ENCODE results near the gene SCARB1. TPM values are rescaled to one million over a fixed set of nuclear protein-coding genes. Genes with fewer than 3 reads are reported as not detected.

The SCARB1 gene
- total and polyA plus RNA-seq, 2 donors, result 3.2 to 16.7 TPM

GRCh38 chr12:124800506-124800905 lies 63.2 kb downstream of the SCARB1 start:
- Histone ChIP-seq H3K4me3 (ENCODE audit: low read length in 2 of 2) (no peak overlapping the region), H3K4me1 (ENCODE audit: control insufficient read depth in 2 of 2, insufficient read depth in 2 of 2, low read length in 2 of 2) (peaks cover 3 to 22% of the 10 kb centered on the region in 2 donors), H3K27me3 (ENCODE audit: control insufficient read depth in 2 of 2, insufficient read depth in 1 of 2, low read length in 1 of 2) (no peaks in the 10 kb centered on the region), H3K27ac (ENCODE audit: low read depth in 1 of 2, low read length in 1 of 2) (no peak overlapping the region), H3K36me3 (ENCODE audit: control insufficient read depth in 2 of 2, insufficient read depth in 2 of 2, low read length in 1 of 2) (peaks cover 0 to 12% of the 10 kb centered on the region in 2 donors), H3K9me3 (ENCODE audit: control insufficient read depth in 2 of 2, insufficient read depth in 1 of 2, low read length in 1 of 2) (peaks cover 0 to 5% of the 10 kb centered on the region in 2 donors)
- DNase-seq (ENCODE audit: low read depth in 6 of 9, low spot score in 9 of 9), result no peak
- WGBS, result 98% methylated on average over 12 of the region's 12 CpGs

GRCh38 chr12:124797321-124797720 lies 66.3 kb downstream of the SCARB1 start:
- Histone ChIP-seq H3K36me3 (ENCODE audit: control insufficient read depth in 2 of 2, insufficient read depth in 2 of 2, low read length in 1 of 2) (no peaks in the 10 kb centered on the region), H3K27me3 (ENCODE audit: control insufficient read depth in 2 of 2, insufficient read depth in 1 of 2, low read length in 1 of 2) (no peaks in the 10 kb centered on the region), H3K9me3 (ENCODE audit: control insufficient read depth in 2 of 2, insufficient read depth in 1 of 2, low read length in 1 of 2) (no peaks in the 10 kb centered on the region), H3K27ac (ENCODE audit: low read depth in 1 of 2, low read length in 1 of 2) (peak overlapping the region in 1 of 2 donors; percentile 47), H3K4me3 (ENCODE audit: low read length in 2 of 2) (no peak overlapping the region), H3K4me1 (ENCODE audit: control insufficient read depth in 2 of 2, insufficient read depth in 2 of 2, low read length in 2 of 2) (peaks cover 3 to 22% of the 10 kb centered on the region in 2 donors)
- WGBS, result 63% methylated on average over 13 of the region's 13 CpGs
- DNase-seq (ENCODE audit: low read depth in 6 of 9, low spot score in 9 of 9), result no peak

GRCh38 chr12:124796303-124796960 lies 67.2 kb downstream of the SCARB1 start:
- peaks cover 3 to 22% of the 10 kb centered on the region in 2 donors for H3K4me1 ChIP-seq (ENCODE audit: control insufficient read depth in 2 of 2, insufficient read depth in 2 of 2, low read length in 2 of 2)
- peak in 1 of 9 donors; percentile 24 for DNase-seq (ENCODE audit: low read depth in 6 of 9, low spot score in 9 of 9)
- no peaks in the 10 kb centered on the region for H3K27me3 ChIP-seq (ENCODE audit: control insufficient read depth in 2 of 2, insufficient read depth in 1 of 2, low read length in 1 of 2)
- H3K36me3 ChIP-seq (ENCODE audit: control insufficient read depth in 2 of 2, insufficient read depth in 2 of 2, low read length in 1 of 2), result no peaks in the 10 kb centered on the region
- H3K4me3 ChIP-seq (ENCODE audit: low read length in 2 of 2), result no peak overlapping the region
- H3K9me3 ChIP-seq (ENCODE audit: control insufficient read depth in 2 of 2, insufficient read depth in 1 of 2, low read length in 1 of 2), result no peaks in the 10 kb centered on the region
- 71% methylated on average over 14 of the region's 14 CpGs for WGBS
- peak overlapping the region in 1 of 2 donors; percentile 36 for H3K27ac ChIP-seq (ENCODE audit: low read depth in 1 of 2, low read length in 1 of 2)

- peaks cover 3 to 23% of the 10 kb centered on the region in 2 donors for H3K4me1 ChIP-seq (ENCODE audit: control insufficient read depth in 2 of 2, insufficient read depth in 2 of 2, low read length in 2 of 2)
- 96% methylated on average over 6 of the region's 6 CpGs for WGBS
- H3K36me3 ChIP-seq (ENCODE audit: control insufficient read depth in 2 of 2, insufficient read depth in 2 of 2, low read length in 1 of 2), result no peaks in the 10 kb centered on the region
- no peaks in the 10 kb centered on the region for H3K9me3 ChIP-seq (ENCODE audit: control insufficient read depth in 2 of 2, insufficient read depth in 1 of 2, low read length in 1 of 2)
- H3K27ac ChIP-seq (ENCODE audit: low read depth in 1 of 2, low read length in 1 of 2), result no peak overlapping the region
- no peak for DNase-seq (ENCODE audit: low read depth in 6 of 9, low spot score in 9 of 9)
- H3K27me3 ChIP-seq (ENCODE audit: control insufficient read depth in 2 of 2, insufficient read depth in 1 of 2, low read length in 1 of 2), result no peaks in the 10 kb centered on the region
- no peak overlapping the region for H3K4me3 ChIP-seq (ENCODE audit: low read length in 2 of 2)
Measured at GRCh38 chr12:124795081-124795948, 68.3 kb downstream of the SCARB1 start.

- 94% methylated on average over 15 of the region's 15 CpGs for WGBS
- no peak overlapping the region for H3K27ac ChIP-seq (ENCODE audit: low read depth in 1 of 2, low read length in 1 of 2)
- no peaks in the 10 kb centered on the region for H3K9me3 ChIP-seq (ENCODE audit: control insufficient read depth in 2 of 2, insufficient read depth in 1 of 2, low read length in 1 of 2)
- H3K27me3 ChIP-seq (ENCODE audit: control insufficient read depth in 2 of 2, insufficient read depth in 1 of 2, low read length in 1 of 2), result no peaks in the 10 kb centered on the region
- no peak overlapping the region for H3K4me3 ChIP-seq (ENCODE audit: low read length in 2 of 2)
- H3K4me1 ChIP-seq (ENCODE audit: control insufficient read depth in 2 of 2, insufficient read depth in 2 of 2, low read length in 2 of 2), result peaks cover 3 to 24% of the 10 kb centered on the region in 2 donors
- no peaks in the 10 kb centered on the region for H3K36me3 ChIP-seq (ENCODE audit: control insufficient read depth in 2 of 2, insufficient read depth in 2 of 2, low read length in 1 of 2)
- DNase-seq (ENCODE audit: low read depth in 6 of 9, low spot score in 9 of 9), result no peak
Measured at GRCh38 chr12:124792961-124793441, 70.7 kb downstream of the SCARB1 start.

- no peak overlapping the region for H3K4me3 ChIP-seq (ENCODE audit: low read length in 2 of 2)
- peaks cover 3 to 20% of the 10 kb centered on the region in 2 donors for H3K4me1 ChIP-seq (ENCODE audit: control insufficient read depth in 2 of 2, insufficient read depth in 2 of 2, low read length in 2 of 2)
- H3K36me3 ChIP-seq (ENCODE audit: control insufficient read depth in 2 of 2, insufficient read depth in 2 of 2, low read length in 1 of 2), result no peaks in the 10 kb centered on the region
- no peak overlapping the region for H3K27ac ChIP-seq (ENCODE audit: low read depth in 1 of 2, low read length in 1 of 2)
- no peaks in the 10 kb centered on the region for H3K9me3 ChIP-seq (ENCODE audit: control insufficient read depth in 2 of 2, insufficient read depth in 1 of 2, low read length in 1 of 2)
- no peaks in the 10 kb centered on the region for H3K27me3 ChIP-seq (ENCODE audit: control insufficient read depth in 2 of 2, insufficient read depth in 1 of 2, low read length in 1 of 2)
- DNase-seq (ENCODE audit: low read depth in 6 of 9, low spot score in 9 of 9), result no peak
- 98% methylated on average over 13 of the region's 13 CpGs for WGBS
Measured at GRCh38 chr12:124792156-124792555, 71.5 kb downstream of the SCARB1 start.

- Histone ChIP-seq H3K9me3 (ENCODE audit: control insufficient read depth in 2 of 2, insufficient read depth in 1 of 2, low read length in 1 of 2) (no peaks in the 10 kb centered on the region), H3K4me3 (ENCODE audit: low read length in 2 of 2) (no peak overlapping the region), H3K27ac (ENCODE audit: low read depth in 1 of 2, low read length in 1 of 2) (no peak overlapping the region), H3K27me3 (ENCODE audit: control insufficient read depth in 2 of 2, insufficient read depth in 1 of 2, low read length in 1 of 2) (no peaks in the 10 kb centered on the region), H3K36me3 (ENCODE audit: control insufficient read depth in 2 of 2, insufficient read depth in 2 of 2, low read length in 1 of 2) (peaks cover 2 to 4% of the 10 kb centered on the region in 2 donors), H3K4me1 (ENCODE audit: control insufficient read depth in 2 of 2, insufficient read depth in 2 of 2, low read length in 2 of 2) (peaks cover 0 to 7% of the 10 kb centered on the region in 2 donors)
- WGBS, result 81% methylated on average over 21 of the region's 21 CpGs
- no peak for DNase-seq (ENCODE audit: low read depth in 6 of 9, low spot score in 9 of 9)
Measured at GRCh38 chr12:124790650-124791400, 72.8 kb downstream of the SCARB1 start.

- no peak overlapping the region for H3K4me3 ChIP-seq (ENCODE audit: low read length in 2 of 2)
- no peak for DNase-seq (ENCODE audit: low read depth in 6 of 9, low spot score in 9 of 9)
- H3K27me3 ChIP-seq (ENCODE audit: control insufficient read depth in 2 of 2, insufficient read depth in 1 of 2, low read length in 1 of 2), result no peaks in the 10 kb centered on the region
- peaks cover 2 to 5% of the 10 kb centered on the region in 2 donors for H3K36me3 ChIP-seq (ENCODE audit: control insufficient read depth in 2 of 2, insufficient read depth in 2 of 2, low read length in 1 of 2)
- H3K27ac ChIP-seq (ENCODE audit: low read depth in 1 of 2, low read length in 1 of 2), result no peak overlapping the region
- WGBS, result 98% methylated on average over 13 of the region's 13 CpGs
- peaks cover 0 to 2% of the 10 kb centered on the region in 2 donors for H3K4me1 ChIP-seq (ENCODE audit: control insufficient read depth in 2 of 2, insufficient read depth in 2 of 2, low read length in 2 of 2)
- no peaks in the 10 kb centered on the region for H3K9me3 ChIP-seq (ENCODE audit: control insufficient read depth in 2 of 2, insufficient read depth in 1 of 2, low read length in 1 of 2)
Measured at GRCh38 chr12:124788936-124789555, 74.6 kb downstream of the SCARB1 start.

All from thymus (tissue), 11 donors.